ENCODE measurements around the gene CD7. TPM values are rescaled to one million over a fixed set of nuclear protein-coding genes. Genes with fewer than 3 reads are reported as not detected.

CD7 gene
- total RNA-seq, 2 experiments from 2014 or later: not detected

- POLR2A ChIA-PET: interaction anchor here (0.6 kb wide), 1 partner anchor 34 kb away, joined by 5 read pairs; no protein-coding TSS in a partner anchor
- H2AFZ ChIP-seq (ENCODE audit: low read length): peak overlapping the region; percentile 76
- no peaks in the 10 kb centered on the region for H4K20me1 ChIP-seq (ENCODE audit: insufficient read depth, low read length)
- H3K4me2 ChIP-seq (ENCODE audit: low read length): peak overlapping the region; percentile 68
- CTCF ChIA-PET (ENCODE audit: unreplicated experiment): interaction anchor here (0.6 kb wide), 1 partner anchor 17 kb away, joined by 6 read pairs; the partner anchor contains the start of gene CD7
- peaks cover 26% of the 10 kb centered on the region for H3K4me1 ChIP-seq (ENCODE audit: insufficient read depth, low read length, poor library complexity, severe bottlenecking)
- H3K9me2 ChIP-seq (ENCODE audit: insufficient read depth, low read length): no peaks in the 10 kb centered on the region
- BruUV-seq (replicated peaks): no TSS peak
- peak overlapping the region; percentile 57 for H3K4me3 ChIP-seq (ENCODE audit: low read depth, low read length, poor library complexity, severe bottlenecking)
- no peaks in the 10 kb centered on the region for H3K36me3 ChIP-seq (ENCODE audit: insufficient read depth, low read length)
- no peaks in the 10 kb centered on the region for H3K79me2 ChIP-seq (ENCODE audit: insufficient read depth, low read depth, low read length)
- intact Hi-C loops (cut with micrococcal nuclease; ENCODE audit: unreplicated experiment): no loop called here
- DNase-seq (ENCODE audit: low spot score): peak; percentile 49
- TF ChIP-seq EZH2phosphoT487 (IDR thresholded peaks at IDR 0.05; ENCODE audit: borderline replicate concordance, low read depth, low read length): no peak
- TF ChIP-seq, protein P1, sequence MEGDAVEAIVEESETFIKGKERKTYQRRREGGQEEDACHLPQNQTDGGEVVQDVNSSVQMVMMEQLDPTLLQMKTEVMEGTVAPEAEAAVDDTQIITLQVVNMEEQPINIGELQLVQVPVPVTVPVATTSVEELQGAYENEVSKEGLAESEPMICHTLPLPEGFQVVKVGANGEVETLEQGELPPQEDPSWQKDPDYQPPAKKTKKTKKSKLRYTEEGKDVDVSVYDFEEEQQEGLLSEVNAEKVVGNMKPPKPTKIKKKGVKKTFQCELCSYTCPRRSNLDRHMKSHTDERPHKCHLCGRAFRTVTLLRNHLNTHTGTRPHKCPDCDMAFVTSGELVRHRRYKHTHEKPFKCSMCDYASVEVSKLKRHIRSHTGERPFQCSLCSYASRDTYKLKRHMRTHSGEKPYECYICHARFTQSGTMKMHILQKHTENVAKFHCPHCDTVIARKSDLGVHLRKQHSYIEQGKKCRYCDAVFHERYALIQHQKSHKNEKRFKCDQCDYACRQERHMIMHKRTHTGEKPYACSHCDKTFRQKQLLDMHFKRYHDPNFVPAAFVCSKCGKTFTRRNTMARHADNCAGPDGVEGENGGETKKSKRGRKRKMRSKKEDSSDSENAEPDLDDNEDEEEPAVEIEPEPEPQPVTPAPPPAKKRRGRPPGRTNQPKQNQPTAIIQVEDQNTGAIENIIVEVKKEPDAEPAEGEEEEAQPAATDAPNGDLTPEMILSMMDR (conservative IDR thresholded peaks at IDR 0.05; ENCODE audit: low read length): no peak
- H3K27ac ChIP-seq (ENCODE audit: low read depth, low read length, poor library complexity, severe bottlenecking): no peak overlapping the region
- no peaks in the 10 kb centered on the region for H3K9me3 ChIP-seq (ENCODE audit: low read length)
Measured at GRCh38 chr17:82334622-82335394, 17.4 kb upstream of the CD7 start.

- ChIA-PET CTCF (ENCODE audit: unreplicated experiment) (interaction anchor here (0.6 kb wide), 1 partner anchor 17 kb away, joined by 6 read pairs; the partner anchor contains the start of gene CD7), POLR2A (interaction anchor here (0.6 kb wide), 1 partner anchor 34 kb away, joined by 5 read pairs; no protein-coding TSS in a partner anchor)
- no peak for TF ChIP-seq EZH2phosphoT487 (IDR thresholded peaks at IDR 0.05; ENCODE audit: borderline replicate concordance, low read depth, low read length)
- TF ChIP-seq, protein P1 (conservative IDR thresholded peaks at IDR 0.05; ENCODE audit: low read length): no peak
- no peak for DNase-seq (ENCODE audit: low spot score)
- Histone ChIP-seq H4K20me1 (ENCODE audit: insufficient read depth, low read length) (no peaks in the 10 kb centered on the region), H3K4me1 (ENCODE audit: insufficient read depth, low read length, poor library complexity, severe bottlenecking) (peaks cover 26% of the 10 kb centered on the region), H3K79me2 (ENCODE audit: insufficient read depth, low read depth, low read length) (no peaks in the 10 kb centered on the region), H3K36me3 (ENCODE audit: insufficient read depth, low read length) (no peaks in the 10 kb centered on the region), H2AFZ (ENCODE audit: low read length) (peak overlapping the region; percentile 76; the same call in 1 of the 2 replicates), H3K27ac (ENCODE audit: low read depth, low read length, poor library complexity, severe bottlenecking) (no peak overlapping the region), H3K4me2 (ENCODE audit: low read length) (peak overlapping the region; percentile 68), H3K9me3 (ENCODE audit: low read length) (no peaks in the 10 kb centered on the region), H3K9me2 (ENCODE audit: insufficient read depth, low read length) (no peaks in the 10 kb centered on the region), H3K4me3 (ENCODE audit: low read depth, low read length, poor library complexity, severe bottlenecking) (peak overlapping the region; percentile 57)
- intact Hi-C loops (cut with micrococcal nuclease; ENCODE audit: unreplicated experiment): no loop called here
- BruUV-seq (replicated peaks): no TSS peak
Measured at GRCh38 chr17:82334204-82334621, 16.8 kb upstream of the CD7 start.

Measured in OCI-LY7 (cell line).